A549 treated with ZK216348 at 1 μM for 4 hours (cell line): ENCODE data around the gene CLDND2. TPM values are rescaled to one million over a fixed set of nuclear protein-coding genes. Genes with fewer than 3 reads are reported as not detected.

ENCODE experiments used
- total RNA-seq: library from RNA; stranded (reverse); fragments of 200-300 nt; extraction: Qiagen RNA extraction; gene quantifications from 5 replicates; pipeline ENCODE4 v1.2.3, GENCODE V29; 2022; ENCODE audit warnings: low read depth

CLDND2 gene
- 6.6 to 12.6 TPM (median 10.5 TPM) in 5 replicates for total RNA-seq

GRCh38 chr19:51368366-51369282 lies at the start of gene CLDND2:
CLDND2 (minus strand) TSS chr19:51369003; CDS start chr19:51368577, 426 bp downstream.

GRCh38 chr19:51417107-51417809 lies 48.5 kb upstream of the CLDND2 start, which contains the start of gene SIGLEC10:
SIGLEC10 (minus strand) TSS chr19:51417642; CDS start chr19:51417581, 61 bp downstream.

DNA sequence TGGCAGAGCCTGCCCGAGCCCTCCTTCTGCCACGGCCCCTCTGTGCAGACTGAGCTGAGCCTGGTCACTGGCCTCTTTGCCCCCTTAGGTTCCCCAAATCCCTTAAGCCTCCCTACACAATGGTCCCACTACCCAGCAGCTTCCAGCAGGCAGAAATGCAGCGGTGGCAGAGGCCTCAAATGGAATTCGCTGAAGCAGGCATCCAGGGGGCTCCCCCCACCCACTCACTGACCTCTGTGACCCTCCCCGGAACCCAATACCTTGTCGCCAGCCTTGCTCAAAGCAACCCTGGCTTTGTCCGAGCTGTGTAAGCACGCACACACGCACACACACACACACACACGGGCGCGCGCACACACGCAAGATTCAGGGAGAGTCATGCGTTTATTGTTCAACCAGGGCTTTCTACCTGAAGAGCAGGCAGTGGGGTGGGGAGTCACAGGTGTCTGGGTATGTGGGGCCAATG lies 19.2 kb upstream of the CLDND2 start, which contains the start of gene LIM2:
Gene LIM2, minus strand, starts transcription at position 51 of the 466 bp plus-strand sequence. CDS start 531 bp downstream, outside the sequence.

DNA sequence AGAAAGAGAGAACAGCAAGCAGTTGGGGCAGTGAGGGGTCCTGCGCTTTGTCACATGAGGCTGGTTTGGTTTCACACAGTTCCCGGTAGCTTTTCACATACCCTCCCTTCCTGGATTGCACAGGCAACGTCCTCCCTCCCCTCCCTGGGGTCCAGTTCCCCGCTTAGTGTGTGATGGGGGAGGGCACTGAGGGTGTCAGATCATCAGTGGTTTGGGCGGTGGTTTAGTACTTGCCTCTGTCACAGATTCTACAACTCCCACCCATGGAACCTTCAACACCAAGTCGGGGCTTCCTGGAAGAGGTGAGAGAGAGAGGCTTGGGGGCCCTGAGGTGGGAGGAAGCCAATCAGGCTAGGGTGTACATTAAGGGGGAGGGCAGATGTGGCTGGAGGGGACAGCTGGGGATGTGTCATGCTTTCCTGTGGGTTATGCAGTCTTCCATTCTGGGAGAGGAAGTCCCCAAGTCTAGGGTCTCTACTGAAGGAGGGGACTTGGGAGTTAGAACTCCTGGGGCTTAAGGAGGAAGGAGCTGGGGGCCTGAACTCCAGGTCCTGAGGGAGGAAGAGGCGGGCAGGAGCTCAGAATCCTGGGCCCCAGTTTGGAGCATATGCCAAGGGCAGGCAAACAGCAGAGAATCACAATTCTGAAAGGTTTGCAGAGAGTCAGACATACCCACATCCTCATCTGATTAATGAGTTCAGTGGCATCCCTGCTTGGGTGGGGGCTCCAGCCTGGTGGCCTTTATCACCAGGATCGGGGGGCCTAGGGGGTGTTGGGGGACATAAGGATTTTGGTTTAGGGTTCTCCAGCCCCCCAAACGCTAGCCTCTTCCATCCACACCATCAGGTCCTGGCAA lies 4.1 kb upstream of the CLDND2 start, which contains the start of gene NKG7:
Gene NKG7, minus strand, starts transcription at position 6 of the 856 bp plus-strand sequence. CDS start 119 bp downstream, outside the sequence.

DNA sequence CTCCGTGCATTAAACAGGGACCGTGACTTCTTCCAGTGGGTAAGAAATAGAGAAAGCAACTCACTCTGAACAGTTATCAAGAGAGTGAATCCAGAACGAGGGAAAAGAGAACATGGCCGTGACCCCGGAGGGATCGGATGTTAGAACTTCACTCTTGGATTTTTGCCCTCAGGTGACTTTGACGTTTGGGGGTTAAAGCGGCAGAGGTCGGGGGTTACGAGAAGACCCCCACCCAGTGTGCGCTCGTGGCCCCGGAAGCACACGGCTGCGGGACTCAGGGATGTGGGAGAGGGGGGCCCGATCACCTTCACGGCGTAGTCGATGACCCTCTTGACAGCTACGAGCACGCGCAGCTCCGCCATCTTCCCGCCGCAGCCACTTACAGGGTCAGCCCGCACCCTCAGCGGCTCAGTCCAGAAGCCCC lies 2.8 kb downstream of the CLDND2 start, which contains the start of gene ETFB:
Gene ETFB, minus strand, starts transcription at position 424 of the 424 bp plus-strand sequence. Its CDS starts 62 bp downstream, at position 362.

GRCh38 chr19:51341976-51342580 lies 26.7 kb downstream of the CLDND2 start, which contains the start of gene VSIG10L:
VSIG10L (minus strand) TSS chr19:51342139; CDS start chr19:51342124, 15 bp downstream.

Other genes with a start within 250 kb of the CLDND2 start
- gene SIGLEC9, start 244.1 kb downstream of the CLDND2 start, total RNA-seq: not detected in 5 replicates
- not detected in 5 replicates for gene SIGLEC7, start 226.7 kb downstream of the CLDND2 start, total RNA-seq
- gene CD33, start 143.9 kb downstream of the CLDND2 start, total RNA-seq: 0.13 to 0.27 TPM in 2 of 5 replicates, not detected in the others
- not detected in 5 replicates for gene SIGLECL1, start 117.9 kb downstream of the CLDND2 start, total RNA-seq
- 0.05 to 0.12 TPM in 2 of 5 replicates, not detected in the others for gene IGLON5, start 57.4 kb downstream of the CLDND2 start, total RNA-seq
- 8.5 to 14.0 TPM (median 13.5 TPM) in 5 replicates for gene VSIG10L, start 26.9 kb downstream of the CLDND2 start, total RNA-seq
- gene ETFB, start 2.6 kb downstream of the CLDND2 start, total RNA-seq: 227 to 248 TPM (median 235 TPM) in 5 replicates
- not detected in 5 replicates for gene NKG7, start 3.7 kb upstream of the CLDND2 start, total RNA-seq
- gene LIM2, start 19.0 kb upstream of the CLDND2 start, total RNA-seq: not detected in 5 replicates
- gene C19orf84, start 21.6 kb upstream of the CLDND2 start, total RNA-seq: not detected in 5 replicates
- gene SIGLEC10, start 48.6 kb upstream of the CLDND2 start, total RNA-seq: not detected in 5 replicates
- not detected in 5 replicates for gene SIGLEC8, start 89.5 kb upstream of the CLDND2 start, total RNA-seq
- not detected in 5 replicates for gene CEACAM18, start 109.5 kb upstream of the CLDND2 start, total RNA-seq
- not detected in 5 replicates for gene SIGLEC12, start 132.8 kb upstream of the CLDND2 start, total RNA-seq
- gene SIGLEC6, start 162.7 kb upstream of the CLDND2 start, total RNA-seq: not detected in 5 replicates
- 2.6 to 5.5 TPM (median 4.4 TPM) in 5 replicates for gene ZNF175, start 202.3 kb upstream of the CLDND2 start, total RNA-seq